22Rv1 (cell line): ENCODE results near the gene ARHGAP23.
"Not testable (repeated sequence)": the region's sequence is repeated elsewhere in the genome, so short reads cannot be mapped to it uniquely, and the experiment has no call there.

Source experiments
- H3K27ac ChIP-seq: fragments of 450-650 bp; 2 replicates; pipeline ENCODE4 v1.5.1; 2017
- ZFX ChIP-seq: fragments of 450-650 bp; IDR thresholded peaks from 2 replicates; pipeline ENCODE4 v1.6.1; 2017; ENCODE audit warnings: antibody characterized with exemption, borderline replicate concordance
- TF ChIP-seq, protein P1 (sequence below): fragments of 450-650 bp; IDR thresholded peaks from 2 replicates; pipeline ENCODE4 v1.5.1; 2017; ENCODE audit warnings: mild to moderate bottlenecking

Gene ARHGAP23

GRCh38 chr17:38435795-38436194, 7.5 kb downstream of the ARHGAP23 start:
- H3K27ac ChIP-seq, result no peak overlapping the region
- TF ChIP-seq ZFX, result no peak
- TF ChIP-seq, protein P1, sequence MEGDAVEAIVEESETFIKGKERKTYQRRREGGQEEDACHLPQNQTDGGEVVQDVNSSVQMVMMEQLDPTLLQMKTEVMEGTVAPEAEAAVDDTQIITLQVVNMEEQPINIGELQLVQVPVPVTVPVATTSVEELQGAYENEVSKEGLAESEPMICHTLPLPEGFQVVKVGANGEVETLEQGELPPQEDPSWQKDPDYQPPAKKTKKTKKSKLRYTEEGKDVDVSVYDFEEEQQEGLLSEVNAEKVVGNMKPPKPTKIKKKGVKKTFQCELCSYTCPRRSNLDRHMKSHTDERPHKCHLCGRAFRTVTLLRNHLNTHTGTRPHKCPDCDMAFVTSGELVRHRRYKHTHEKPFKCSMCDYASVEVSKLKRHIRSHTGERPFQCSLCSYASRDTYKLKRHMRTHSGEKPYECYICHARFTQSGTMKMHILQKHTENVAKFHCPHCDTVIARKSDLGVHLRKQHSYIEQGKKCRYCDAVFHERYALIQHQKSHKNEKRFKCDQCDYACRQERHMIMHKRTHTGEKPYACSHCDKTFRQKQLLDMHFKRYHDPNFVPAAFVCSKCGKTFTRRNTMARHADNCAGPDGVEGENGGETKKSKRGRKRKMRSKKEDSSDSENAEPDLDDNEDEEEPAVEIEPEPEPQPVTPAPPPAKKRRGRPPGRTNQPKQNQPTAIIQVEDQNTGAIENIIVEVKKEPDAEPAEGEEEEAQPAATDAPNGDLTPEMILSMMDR, result no peak

- H3K27ac ChIP-seq, result no peak overlapping the region
- TF ChIP-seq ZFX, result no peak
- TF ChIP-seq, protein P1, result no peak
These were observed 8.1 kb downstream of the ARHGAP23 start for GRCh38 chr17:38436386-38436785.

GRCh38 chr17:38437313-38437712, 9.0 kb downstream of the ARHGAP23 start:
- not testable (repeated sequence) for H3K27ac ChIP-seq

GRCh38 chr17:38439436-38439835, 11.2 kb downstream of the ARHGAP23 start:
- TF ChIP-seq ZFX, result no peak
- TF ChIP-seq, protein P1, result no peak
- H3K27ac ChIP-seq, result no peak overlapping the region

- no peak overlapping the region for H3K27ac ChIP-seq
- TF ChIP-seq ZFX, result no peak
- TF ChIP-seq, protein P1, result no peak
These were observed 12.5 kb downstream of the ARHGAP23 start for GRCh38 chr17:38440614-38441397.

DNA sequence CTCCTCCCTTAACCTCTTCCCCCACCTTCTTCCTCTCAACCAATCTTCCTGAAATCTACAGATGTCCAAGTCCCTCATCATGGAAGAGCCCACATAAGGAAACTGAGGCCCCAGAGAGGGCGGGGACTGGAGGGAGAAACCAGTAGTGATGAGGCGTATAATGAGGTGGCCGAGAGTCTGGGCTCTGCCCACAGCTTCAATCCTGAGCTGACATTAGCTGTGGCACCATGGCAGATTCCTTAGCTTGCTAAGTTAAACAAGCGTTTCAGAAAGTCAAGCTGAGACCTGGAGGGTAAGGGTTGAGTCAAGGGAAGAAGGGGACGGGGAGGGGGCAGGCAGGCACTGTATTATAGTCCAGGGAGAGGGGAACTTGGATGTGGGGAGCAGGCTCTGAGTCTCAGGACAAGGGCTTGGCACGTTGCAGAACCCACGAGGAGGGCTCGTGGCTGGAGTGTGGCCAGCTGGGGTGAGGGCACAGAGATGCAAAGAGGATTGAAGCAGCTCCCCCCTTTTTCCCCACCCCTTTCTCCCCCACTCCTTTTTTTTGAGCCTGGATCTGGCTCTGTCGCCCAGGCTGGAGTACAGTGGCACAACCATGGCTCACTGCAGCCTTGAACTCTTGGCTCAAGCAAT, 13.3 kb downstream of the ARHGAP23 start:
- H3K27ac ChIP-seq, result no peak overlapping the region
- TF ChIP-seq ZFX, result no peak
- TF ChIP-seq, protein P1, result no peak

DNA sequence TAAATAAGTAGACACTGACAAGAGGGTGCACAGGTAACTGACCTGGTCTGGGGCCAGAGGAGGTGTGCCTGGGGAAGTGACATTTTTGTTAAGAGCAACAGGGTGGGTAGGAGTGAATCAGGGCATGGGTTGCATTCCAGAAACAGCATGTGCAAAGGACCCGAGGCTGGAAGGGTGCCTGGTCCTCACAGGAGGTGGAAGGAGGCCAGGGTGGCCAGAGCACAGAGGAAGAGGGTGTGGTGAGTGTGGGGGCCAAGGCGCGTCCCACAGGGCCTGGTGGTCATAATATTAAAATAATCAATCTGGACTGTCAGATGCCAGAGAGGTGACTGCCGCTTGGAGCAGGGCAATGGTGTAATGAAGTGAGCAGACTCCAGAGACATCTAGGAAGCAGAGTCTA, 14.3 kb downstream of the ARHGAP23 start:
- H3K27ac ChIP-seq, result no peak overlapping the region
- TF ChIP-seq, protein P1, result no peak
- no peak for TF ChIP-seq ZFX
